HCT116 (cell line): ENCODE data around the gene SPRED1.

Experiments
- EZH2phosphoT487 ChIP-seq: fragments of 200-600 bp; IDR thresholded peaks from 2 replicates; pipeline ENCODE4 v1.6.1; 2018; ENCODE audit warnings: antibody characterized with exemption, borderline replicate concordance
- POLR2A ChIP-seq: IDR thresholded peaks from 2 replicates; pipeline ENCODE4 v1.7.0; 2011; ENCODE audit warnings: borderline replicate concordance; ENCODE audit not compliant: insufficient read depth, insufficient read length; ENCODE audit errors: extremely low read depth

DNA sequence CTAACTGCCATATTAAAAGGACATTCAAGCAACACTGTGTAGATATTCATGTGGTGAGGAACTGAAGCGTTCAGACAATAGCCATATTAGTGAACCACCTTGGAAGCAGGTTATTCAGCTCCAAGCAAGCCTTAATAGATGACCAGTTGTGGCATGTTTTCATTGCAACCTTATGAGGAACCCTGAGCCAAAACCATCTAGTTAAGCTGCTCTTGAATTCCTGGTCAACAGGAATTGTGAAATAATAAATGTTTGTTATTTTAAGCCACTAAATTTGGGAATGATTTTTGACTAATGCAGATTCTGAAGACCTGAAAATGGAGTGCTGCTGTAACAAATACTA lies 73.0 kb downstream of the SPRED1 start:
- TF ChIP-seq POLR2A, result no peak
- TF ChIP-seq EZH2phosphoT487, result no peak
